Esophagus squamous epithelium (tissue), 5 donors: ENCODE data around the gene SIPA1L2. TPM values are rescaled to one million over a fixed set of nuclear protein-coding genes. Genes with fewer than 3 reads are reported as not detected.

ENCODE experiments used
- DNase-seq: peaks from one replicate; lab custom pipeline; 2025; lab: John Stamatoyannopoulos, UW
- H3K27ac ChIP-seq, 4 donors: fragments of 200-600 bp; sonication (generic); one replicate each; pipeline ENCODE4 v1.5.1; 2016 to 2019; ENCODE audit warnings: mild to moderate bottlenecking in 1 of 4
- H3K27me3 ChIP-seq, 4 donors: fragments of 200-600 bp; sonication (generic); 1 replicate in 3 of 4; 2 replicates in 1 of 4; pipeline versions ENCODE4 v1.5.1 to v1.6.0; 2017 to 2021; ENCODE audit warnings: antibody characterized with exemption in 1 of 4
- H3K36me3 ChIP-seq, 3 donors: fragments of 200-600 bp; sonication (generic); one replicate each; pipeline ENCODE4 v1.5.1; 2016 to 2019
- H3K4me1 ChIP-seq, 3 donors: fragments of 200-600 bp; sonication (generic); one replicate each; pipeline ENCODE4 v1.5.1; 2017 to 2019
- H3K4me3 ChIP-seq, 4 donors: fragments of 200-600 bp; sonication (generic); 1 replicate in 3 of 4; 2 replicates in 1 of 4; pipeline ENCODE4 v1.5.1; 2016 to 2019; ENCODE audit warnings: mild to moderate bottlenecking in 2 of 4, moderate library complexity in 1 of 4
- H3K9me3 ChIP-seq, 3 donors: fragments of 200-600 bp; sonication (generic); one replicate each; pipeline ENCODE4 v1.5.1; 2016 to 2019
- CTCF ChIP-seq, 6 experiments: fragments of 450-650 bp in 4 of 6; fragments of 200-600 bp in 2 of 6; sonication (generic) in 2 of 6; IDR thresholded peaks; one replicate each; pipeline ENCODE4 v1.5.1; 2016 to 2019; ENCODE audit warnings: antibody characterized with exemption in 6 of 6, mild to moderate bottlenecking in 4 of 6, moderate library complexity in 4 of 6
- POLR2A ChIP-seq, 4 donors: fragments of 450-650 bp; IDR thresholded peaks; one replicate each; pipeline ENCODE4 v1.6.1; 2017; ENCODE audit warnings: antibody characterized with exemption in 4 of 4, mild to moderate bottlenecking in 4 of 4, moderate library complexity in 3 of 4
- WGBS, 2 donors: methylation state at CpG; one replicate each; pipeline ENCODE4 v1.1.5; 2018; 5-methylcytosine and 5-hydroxymethylcytosine counted together
- intact Hi-C: fragments of 100-400 bp; cut with DNase I; formaldehyde crosslinking; loops from one replicate; pipeline ENCODE4 v1.15.0; 2022
- total RNA-seq, 4 donors: library from RNA; depleted of rRNA; stranded (reverse); fragments of >200 nt; gene quantifications; one replicate each; pipeline ENCODE4 v1.1.0, GENCODE V29; 2016
- donor health status: DM: yes; HTN: yes; CAD: no.

The SIPA1L2 gene
- total RNA-seq, 4 donors from 2014 or later = 29.5 to 51.3 (median 46.0) TPM

DNA sequence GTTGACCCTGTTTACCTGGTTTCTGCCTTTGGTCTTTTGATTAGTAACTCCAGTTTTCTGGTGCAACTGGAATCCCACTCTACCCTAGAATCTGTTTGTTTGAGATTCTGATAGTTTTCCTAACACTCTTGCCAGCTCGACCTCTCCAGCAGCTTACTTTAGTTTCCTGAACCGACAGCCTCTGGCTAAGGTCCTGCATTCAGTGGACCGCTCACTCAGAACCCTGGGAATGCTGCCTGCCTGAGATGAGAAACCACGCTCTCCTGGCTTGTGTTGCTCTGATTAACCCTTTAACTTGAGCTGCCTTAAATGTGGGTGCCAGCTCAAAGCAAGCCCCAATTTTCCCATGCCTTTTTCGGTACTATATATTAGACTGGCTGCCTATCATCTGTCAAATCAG lies 45.3 kb upstream of the SIPA1L2 start:
- intact Hi-C loops = no loop called here
- Histone ChIP-seq H3K4me1 (peaks cover 0 to 10% (median 0%) of the 10 kb centered on the region in 3 donors), H3K27ac (no peak overlapping the region), H3K4me3 (no peak overlapping the region), H3K9me3 (no peaks in the 10 kb centered on the region), H3K27me3 (no peaks in the 10 kb centered on the region), H3K36me3 (no peaks in the 10 kb centered on the region)
- WGBS, 2 donors = 38 to 88% methylated on average over 1 to 4 of the region's 5 CpGs
- TF ChIP-seq CTCF (IDR thresholded peaks at IDR 0.05) (no peak), POLR2A (IDR thresholded peaks at IDR 0.05) (no peak)
- DNase-seq = no peak

DNA sequence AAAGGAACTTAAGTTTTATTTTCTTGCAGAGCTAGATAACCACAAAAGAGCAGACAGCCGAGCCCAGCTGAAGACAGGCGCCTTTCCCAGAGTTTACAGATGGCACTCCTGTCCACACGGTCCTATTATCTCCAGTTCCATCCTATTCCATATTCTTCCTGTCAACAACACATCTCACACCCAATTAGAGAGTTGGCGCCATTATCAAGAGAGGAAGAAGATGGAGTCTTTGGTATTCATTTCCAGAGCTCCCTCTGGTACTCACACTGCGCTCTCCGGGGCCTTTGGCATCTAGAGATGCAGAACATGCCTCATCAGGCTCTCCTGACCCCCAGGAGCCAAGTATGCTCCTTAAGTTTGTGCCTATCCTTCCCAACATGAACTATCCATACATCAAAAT lies 43.3 kb upstream of the SIPA1L2 start:
- WGBS, 2 donors = 84 to 85% methylated on average over 6 of the region's 6 CpGs
- no peaks in the 10 kb centered on the region for H3K9me3 ChIP-seq

DNA sequence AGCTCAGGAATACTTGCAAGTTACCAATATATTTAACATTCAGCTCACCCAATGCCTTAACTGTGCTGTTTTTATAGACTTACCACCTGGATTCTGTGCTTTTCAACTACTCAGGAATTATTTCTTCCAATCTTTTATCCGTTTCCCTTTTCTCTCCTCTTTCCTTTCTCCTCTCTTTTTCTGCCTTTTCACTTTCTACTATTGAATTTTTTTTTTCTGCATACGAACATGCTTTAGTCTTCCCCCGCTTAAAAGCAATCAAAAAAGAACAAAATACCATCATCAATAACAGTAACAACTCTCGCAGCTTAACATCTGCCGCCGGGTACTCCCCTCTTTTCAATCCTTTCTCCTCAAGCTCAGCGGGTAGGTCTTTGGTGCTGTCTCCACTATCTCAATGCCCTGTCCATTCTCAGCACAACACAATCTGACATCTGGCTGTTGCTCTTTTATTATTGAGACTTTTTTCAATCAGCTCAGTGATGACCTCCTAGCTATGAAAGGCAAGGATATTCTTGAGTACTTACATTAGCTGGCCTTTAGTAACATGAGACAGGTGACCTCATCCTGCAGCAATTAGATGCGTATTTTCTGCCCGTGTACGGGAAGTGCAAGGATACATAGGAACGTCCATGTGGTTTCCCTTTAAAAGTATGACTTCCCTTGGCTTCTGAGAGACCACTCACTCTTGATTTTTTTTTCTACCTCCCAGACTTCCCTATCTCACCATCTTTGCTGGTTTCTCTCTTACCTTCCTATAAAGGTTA lies 40.2 kb upstream of the SIPA1L2 start:
- H3K36me3 ChIP-seq = no peaks in the 10 kb centered on the region
- no peaks in the 10 kb centered on the region for H3K9me3 ChIP-seq
- TF ChIP-seq POLR2A (IDR thresholded peaks at IDR 0.05) (no peak), CTCF (IDR thresholded peaks at IDR 0.05) (no peak)
- intact Hi-C loops = no loop called here
- 80 to 90% methylated on average over 11 of the region's 11 CpGs for WGBS, 2 donors
- H3K27ac ChIP-seq = no peak overlapping the region
- peaks cover 0 to 14% (median 13%) of the 10 kb centered on the region in 3 donors for H3K4me1 ChIP-seq
- no peak for DNase-seq
- no peaks in the 10 kb centered on the region for H3K27me3 ChIP-seq
- no peak overlapping the region for H3K4me3 ChIP-seq

More for the DNA sequence above, 43.3 kb upstream of the SIPA1L2 start:
- DNase-seq = no peak
- Histone ChIP-seq H3K36me3 (no peaks in the 10 kb centered on the region), H3K27ac (no peak overlapping the region), H3K4me3 (no peak overlapping the region), H3K27me3 (no peaks in the 10 kb centered on the region), H3K4me1 (peaks cover 0 to 3% (median 0%) of the 10 kb centered on the region in 3 donors)
- no peak for TF ChIP-seq POLR2A (IDR thresholded peaks at IDR 0.05)
- no peak for TF ChIP-seq CTCF (IDR thresholded peaks at IDR 0.05)
- intact Hi-C loops = no loop called here

DNA sequence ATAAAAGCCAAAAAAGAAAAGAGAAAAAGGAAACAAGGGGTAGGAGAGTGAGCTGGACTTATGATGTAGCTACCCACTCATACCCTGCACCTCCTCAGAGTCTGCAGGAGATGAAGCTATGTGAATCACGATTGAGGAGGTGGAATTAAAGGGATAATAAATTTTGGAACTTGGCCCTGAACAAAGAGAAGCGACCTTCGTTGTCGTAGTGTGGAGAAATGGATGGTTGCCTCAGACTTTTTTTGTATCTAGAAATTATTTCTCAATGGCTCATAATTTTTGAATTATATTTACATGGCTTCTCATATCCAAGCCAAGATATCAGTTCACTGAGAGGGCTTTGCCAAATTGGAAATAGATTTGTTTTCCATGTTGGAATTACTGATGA lies 37.8 kb upstream of the SIPA1L2 start:
- H3K4me3 ChIP-seq = no peak overlapping the region
- intact Hi-C loops = no loop called here
- no peaks in the 10 kb centered on the region for H3K9me3 ChIP-seq
- no peaks in the 10 kb centered on the region for H3K27me3 ChIP-seq
- no peak for DNase-seq
- H3K36me3 ChIP-seq = no peaks in the 10 kb centered on the region
- no peak overlapping the region for H3K27ac ChIP-seq
- 17 to 23% methylated on average over 4 of the region's 4 CpGs for WGBS, 2 donors
- TF ChIP-seq POLR2A (IDR thresholded peaks at IDR 0.05) = no peak
- no peak for TF ChIP-seq CTCF (IDR thresholded peaks at IDR 0.05)
- peaks cover 0 to 14% (median 13%) of the 10 kb centered on the region in 3 donors for H3K4me1 ChIP-seq

GRCh38 chr1:232667094-232667777 lies 37.3 kb upstream of the SIPA1L2 start:
- H3K27me3 ChIP-seq = no peaks in the 10 kb centered on the region
- no peaks in the 10 kb centered on the region for H3K36me3 ChIP-seq
- DNase-seq = no peak
- no peaks in the 10 kb centered on the region for H3K9me3 ChIP-seq
- peaks cover 0 to 14% (median 13%) of the 10 kb centered on the region in 3 donors for H3K4me1 ChIP-seq
- no peak overlapping the region for H3K27ac ChIP-seq
- WGBS, 2 donors = 20 to 42% methylated on average over 3 of the region's 3 CpGs
- intact Hi-C loops = no loop called here
- TF ChIP-seq POLR2A (IDR thresholded peaks at IDR 0.05) (no peak), CTCF (IDR thresholded peaks at IDR 0.05) (no peak)
- H3K4me3 ChIP-seq = no peak overlapping the region
